Measurements from ENCODE around the gene SFMBT2.

SFMBT2 gene

GRCh38 chr10:7424919-7425318 is 14.1 kb upstream of the SFMBT2 start:
- H3K27me3 ChIP-seq (replicated peaks in 2 of 5; ENCODE audit: control insufficient read depth in 4 of 5, insufficient read depth in 5 of 5, low read length in 4 of 5) = peaks cover 0 to 4% (median 0%) of the 10 kb centered on the region in 5 experiments
- ChIA-PET POLR2A (no interaction called here), CTCF (interaction anchor here (1.0 to 1.7 kb wide), 3 partner anchors 8 to 304 kb away, joined by 4 to 6 read pairs (median 5); no protein-coding TSS in a partner anchor)
- H3K4me3 ChIP-seq (ENCODE audit: control insufficient read depth in 1 of 7, extremely low read depth in 1 of 7, insufficient read depth in 4 of 7, low read depth in 2 of 7, low read length in 6 of 7) = no peak overlapping the region
- no peak for DNase-seq
- no peaks in the 10 kb centered on the region for H3K9me3 ChIP-seq (ENCODE audit: control extremely low read depth in 1 of 5, control insufficient read depth in 4 of 5, insufficient read depth in 2 of 5, low read depth in 1 of 5, low read length in 4 of 5)
- H3K36me3 ChIP-seq (ENCODE audit: control insufficient read depth in 4 of 4, insufficient read depth in 4 of 4, low read length in 3 of 4) = no peaks in the 10 kb centered on the region
- 96% methylated on average over 3 of the region's 3 CpGs for WGBS (ENCODE audit: insufficient coverage)
- no peak overlapping the region for H3K27ac ChIP-seq (ENCODE audit: insufficient read depth in 1 of 2, low read depth in 1 of 2, low read length in 2 of 2, poor library complexity in 1 of 2, severe bottlenecking in 2 of 2)
- H3K4me1 ChIP-seq (ENCODE audit: control extremely low read depth in 1 of 4, control insufficient read depth in 4 of 4, insufficient read depth in 4 of 4, low read length in 3 of 4) = no peaks in the 10 kb centered on the region

GRCh38 chr10:7424315-7424714 is 13.5 kb upstream of the SFMBT2 start:
- no peaks in the 10 kb centered on the region for H3K4me1 ChIP-seq (ENCODE audit: control extremely low read depth in 1 of 4, control insufficient read depth in 4 of 4, insufficient read depth in 4 of 4, low read length in 3 of 4)
- ChIA-PET CTCF (interaction anchor here (1.0 to 1.6 kb wide), 2 partner anchors 12 to 303 kb away, joined by 4 to 5 read pairs; no protein-coding TSS in a partner anchor), POLR2A (no interaction called here)
- H3K9me3 ChIP-seq (ENCODE audit: control extremely low read depth in 1 of 5, control insufficient read depth in 4 of 5, insufficient read depth in 2 of 5, low read depth in 1 of 5, low read length in 4 of 5) = no peaks in the 10 kb centered on the region
- H3K36me3 ChIP-seq (ENCODE audit: control insufficient read depth in 4 of 4, insufficient read depth in 4 of 4, low read length in 3 of 4) = no peaks in the 10 kb centered on the region
- no peak overlapping the region for H3K4me3 ChIP-seq (ENCODE audit: control insufficient read depth in 1 of 7, extremely low read depth in 1 of 7, insufficient read depth in 4 of 7, low read depth in 2 of 7, low read length in 6 of 7)
- 87% methylated on average over 10 of the region's 12 CpGs for WGBS (ENCODE audit: insufficient coverage)
- peaks cover 0 to 4% (median 0%) of the 10 kb centered on the region in 5 experiments for H3K27me3 ChIP-seq (replicated peaks in 2 of 5; ENCODE audit: control insufficient read depth in 4 of 5, insufficient read depth in 5 of 5, low read length in 4 of 5)
- no peak overlapping the region for H3K27ac ChIP-seq (ENCODE audit: insufficient read depth in 1 of 2, low read depth in 1 of 2, low read length in 2 of 2, poor library complexity in 1 of 2, severe bottlenecking in 2 of 2)
- DNase-seq = no peak

GRCh38 chr10:7423521-7423920 is 12.7 kb upstream of the SFMBT2 start:
- H3K4me3 ChIP-seq (ENCODE audit: control insufficient read depth in 1 of 7, extremely low read depth in 1 of 7, insufficient read depth in 4 of 7, low read depth in 2 of 7, low read length in 6 of 7) = no peak overlapping the region
- 92% methylated on average over 5 of the region's 6 CpGs for WGBS (ENCODE audit: insufficient coverage)
- H3K36me3 ChIP-seq (ENCODE audit: control insufficient read depth in 4 of 4, insufficient read depth in 4 of 4, low read length in 3 of 4) = no peaks in the 10 kb centered on the region
- CTCF ChIA-PET = no interaction called here
- no peaks in the 10 kb centered on the region for H3K9me3 ChIP-seq (ENCODE audit: control extremely low read depth in 1 of 5, control insufficient read depth in 4 of 5, insufficient read depth in 2 of 5, low read depth in 1 of 5, low read length in 4 of 5)
- POLR2A ChIA-PET = no interaction called here
- DNase-seq = no peak
- H3K27me3 ChIP-seq (replicated peaks in 2 of 5; ENCODE audit: control insufficient read depth in 4 of 5, insufficient read depth in 5 of 5, low read length in 4 of 5) = peaks cover 0 to 4% (median 0%) of the 10 kb centered on the region in 5 experiments
- no peak overlapping the region for H3K27ac ChIP-seq (ENCODE audit: insufficient read depth in 1 of 2, low read depth in 1 of 2, low read length in 2 of 2, poor library complexity in 1 of 2, severe bottlenecking in 2 of 2)
- no peaks in the 10 kb centered on the region for H3K4me1 ChIP-seq (ENCODE audit: control extremely low read depth in 1 of 4, control insufficient read depth in 4 of 4, insufficient read depth in 4 of 4, low read length in 3 of 4)

- POLR2A ChIA-PET = no interaction called here
Observed at GRCh38 chr10:7421526-7421925, 10.7 kb upstream of the SFMBT2 start.

DNA sequence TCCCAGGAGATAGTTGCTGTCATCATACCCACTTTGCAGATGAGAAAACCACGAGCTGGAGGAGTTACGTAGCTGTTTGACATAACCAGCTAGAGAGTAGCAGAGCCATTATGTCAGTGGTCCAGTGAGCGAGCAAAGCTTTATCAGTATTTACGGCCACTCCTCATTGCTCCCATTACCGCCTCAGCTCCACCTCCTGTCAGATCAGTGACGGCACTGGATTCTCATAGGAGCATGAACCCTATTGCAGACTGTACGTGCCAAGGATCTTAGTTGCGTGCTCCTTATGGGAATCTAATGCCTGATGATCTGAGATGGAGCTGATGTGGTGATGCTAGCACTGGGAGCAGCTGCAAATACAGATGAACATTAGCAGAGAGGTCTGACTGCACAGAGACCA is 9.2 kb upstream of the SFMBT2 start:
- no peak for DNase-seq
- no peaks in the 10 kb centered on the region for H3K9me3 ChIP-seq (ENCODE audit: control extremely low read depth in 1 of 5, control insufficient read depth in 4 of 5, insufficient read depth in 2 of 5, low read depth in 1 of 5, low read length in 4 of 5)
- no peak overlapping the region for H3K4me3 ChIP-seq (ENCODE audit: control insufficient read depth in 1 of 7, extremely low read depth in 1 of 7, insufficient read depth in 4 of 7, low read depth in 2 of 7, low read length in 6 of 7)
- H3K4me1 ChIP-seq (ENCODE audit: control extremely low read depth in 1 of 4, control insufficient read depth in 4 of 4, insufficient read depth in 4 of 4, low read length in 3 of 4) = no peaks in the 10 kb centered on the region
- peaks cover 0 to 4% (median 0%) of the 10 kb centered on the region in 5 experiments for H3K27me3 ChIP-seq (replicated peaks in 2 of 5; ENCODE audit: control insufficient read depth in 4 of 5, insufficient read depth in 5 of 5, low read length in 4 of 5)
- WGBS (ENCODE audit: insufficient coverage) = 95% methylated on average over 8 of the region's 8 CpGs
- H3K36me3 ChIP-seq (ENCODE audit: control insufficient read depth in 4 of 4, insufficient read depth in 4 of 4, low read length in 3 of 4) = no peaks in the 10 kb centered on the region
- CTCF ChIA-PET = interaction anchor here (0.8 to 2.6 kb wide), 4 partner anchors 18 to 500 kb away, joined by 3 to 14 read pairs (median 4); no protein-coding TSS in a partner anchor
- H3K27ac ChIP-seq (ENCODE audit: insufficient read depth in 1 of 2, low read depth in 1 of 2, low read length in 2 of 2, poor library complexity in 1 of 2, severe bottlenecking in 2 of 2) = no peak overlapping the region
- POLR2A ChIA-PET = no interaction called here

More at GRCh38 chr10:7421526-7421925, 10.7 kb upstream of the SFMBT2 start:
- DNase-seq = no peak
- CTCF ChIA-PET = interaction anchor here (0.7 to 2.6 kb wide), 7 partner anchors 9 to 1343 kb away, joined by 3 to 14 read pairs (median 3); no protein-coding TSS in a partner anchor
- peaks cover 0 to 4% (median 0%) of the 10 kb centered on the region in 5 experiments for H3K27me3 ChIP-seq (replicated peaks in 2 of 5; ENCODE audit: control insufficient read depth in 4 of 5, insufficient read depth in 5 of 5, low read length in 4 of 5)
- H3K27ac ChIP-seq (ENCODE audit: insufficient read depth in 1 of 2, low read depth in 1 of 2, low read length in 2 of 2, poor library complexity in 1 of 2, severe bottlenecking in 2 of 2) = no peak overlapping the region
- whole genome bisulfite sequencing (ENCODE audit: insufficient coverage) = 100% methylated on average over 1 of the region's 1 CpG
- no peaks in the 10 kb centered on the region for H3K36me3 ChIP-seq (ENCODE audit: control insufficient read depth in 4 of 4, insufficient read depth in 4 of 4, low read length in 3 of 4)
- no peaks in the 10 kb centered on the region for H3K4me1 ChIP-seq (ENCODE audit: control extremely low read depth in 1 of 4, control insufficient read depth in 4 of 4, insufficient read depth in 4 of 4, low read length in 3 of 4)
- H3K9me3 ChIP-seq (ENCODE audit: control extremely low read depth in 1 of 5, control insufficient read depth in 4 of 5, insufficient read depth in 2 of 5, low read depth in 1 of 5, low read length in 4 of 5) = no peaks in the 10 kb centered on the region
- H3K4me3 ChIP-seq (ENCODE audit: control insufficient read depth in 1 of 7, extremely low read depth in 1 of 7, insufficient read depth in 4 of 7, low read depth in 2 of 7, low read length in 6 of 7) = no peak overlapping the region

- peaks cover 0 to 21% (median 7%) of the 10 kb centered on the region in 5 experiments for H3K27me3 ChIP-seq (replicated peaks in 2 of 5; ENCODE audit: control insufficient read depth in 4 of 5, insufficient read depth in 5 of 5, low read length in 4 of 5)
- no peaks in the 10 kb centered on the region for H3K36me3 ChIP-seq (ENCODE audit: control insufficient read depth in 4 of 4, insufficient read depth in 4 of 4, low read length in 3 of 4)
- H3K4me1 ChIP-seq (ENCODE audit: control extremely low read depth in 1 of 4, control insufficient read depth in 4 of 4, insufficient read depth in 4 of 4, low read length in 3 of 4) = peaks cover 0 to 3% (median 2%) of the 10 kb centered on the region in 4 experiments
- ChIA-PET CTCF (interaction anchor here (0.6 to 1.6 kb wide), 5 partner anchors 8 to 748 kb away, joined by 3 to 6 read pairs (median 3); no protein-coding TSS in a partner anchor), POLR2A (no interaction called here)
- WGBS (ENCODE audit: insufficient coverage) = 0% methylated on average over 1 of the region's 1 CpG
- H3K27ac ChIP-seq (ENCODE audit: insufficient read depth in 1 of 2, low read depth in 1 of 2, low read length in 2 of 2, poor library complexity in 1 of 2, severe bottlenecking in 2 of 2) = no peak overlapping the region
- DNase-seq = peak in 1 of 3 donors; percentile 17
- no peak overlapping the region for H3K4me3 ChIP-seq (ENCODE audit: control insufficient read depth in 1 of 7, extremely low read depth in 1 of 7, insufficient read depth in 4 of 7, low read depth in 2 of 7, low read length in 6 of 7)
- H3K9me3 ChIP-seq (ENCODE audit: control extremely low read depth in 1 of 5, control insufficient read depth in 4 of 5, insufficient read depth in 2 of 5, low read depth in 1 of 5, low read length in 4 of 5) = no peaks in the 10 kb centered on the region
Observed at GRCh38 chr10:7417807-7418206, 7.0 kb upstream of the SFMBT2 start.

DNA sequence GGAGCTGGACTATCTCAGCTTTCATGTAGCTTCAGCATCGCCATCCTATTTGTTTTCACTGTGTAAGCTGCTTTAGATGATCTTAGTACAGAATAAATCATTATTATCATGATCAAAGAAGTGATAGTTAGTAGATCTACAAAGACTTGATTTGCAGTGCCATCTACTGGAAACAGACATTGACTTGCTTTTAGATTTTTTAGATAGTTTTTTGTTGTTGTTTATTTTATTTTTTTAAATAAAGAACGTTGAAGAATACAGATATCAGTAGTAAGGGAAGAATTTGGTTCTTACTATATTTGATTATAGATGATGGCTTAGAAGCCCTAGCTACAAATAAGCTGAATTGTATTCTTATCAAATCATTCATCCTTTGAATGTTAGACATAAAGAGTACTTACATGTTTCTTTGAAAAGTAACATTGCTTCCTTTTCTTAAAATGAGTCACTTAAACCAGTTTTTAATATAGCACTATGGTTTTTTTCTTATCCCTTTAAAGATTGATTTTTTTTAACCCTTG is 6.3 kb upstream of the SFMBT2 start:
- CTCF ChIA-PET = interaction anchor here (0.9 to 1.8 kb wide), 7 partner anchors 9 to 716 kb away, joined by 3 to 10 read pairs (median 4); no protein-coding TSS in a partner anchor
- POLR2A ChIA-PET = no interaction called here

More for the DNA sequence above, 6.3 kb upstream of the SFMBT2 start:
- H3K9me3 ChIP-seq (ENCODE audit: control extremely low read depth in 1 of 5, control insufficient read depth in 4 of 5, insufficient read depth in 2 of 5, low read depth in 1 of 5, low read length in 4 of 5) = no peaks in the 10 kb centered on the region
- no CpG with 5 or more reads among the region's 2 CpGs for WGBS (ENCODE audit: insufficient coverage)
- peaks cover 0 to 9% (median 9%) of the 10 kb centered on the region in 4 experiments for H3K4me1 ChIP-seq (ENCODE audit: control extremely low read depth in 1 of 4, control insufficient read depth in 4 of 4, insufficient read depth in 4 of 4, low read length in 3 of 4)
- H3K27me3 ChIP-seq (replicated peaks in 2 of 5; ENCODE audit: control insufficient read depth in 4 of 5, insufficient read depth in 5 of 5, low read length in 4 of 5) = peaks cover 0 to 26% (median 13%) of the 10 kb centered on the region in 5 experiments
- H3K36me3 ChIP-seq (ENCODE audit: control insufficient read depth in 4 of 4, insufficient read depth in 4 of 4, low read length in 3 of 4) = no peaks in the 10 kb centered on the region
- no peak overlapping the region for H3K4me3 ChIP-seq (ENCODE audit: control insufficient read depth in 1 of 7, extremely low read depth in 1 of 7, insufficient read depth in 4 of 7, low read depth in 2 of 7, low read length in 6 of 7)
- H3K27ac ChIP-seq (ENCODE audit: insufficient read depth in 1 of 2, low read depth in 1 of 2, low read length in 2 of 2, poor library complexity in 1 of 2, severe bottlenecking in 2 of 2) = no peak overlapping the region
- peak; percentile 59 to 77 (median 75) for DNase-seq

Data from common myeloid progenitor, CD34-positive (primary cell).